ENCODE results near the gene PPM1N.

The PPM1N gene

GRCh38 chr19:45542234-45542668 lies 44.0 kb downstream of the PPM1N start:
- no peaks in the 10 kb centered on the region for H3K4me1 ChIP-seq (ENCODE audit: low read length)
- H3K27me3 ChIP-seq (replicated peaks; ENCODE audit: insufficient read depth, low read length), result no peaks in the 10 kb centered on the region
- H3K27ac ChIP-seq (ENCODE audit: low read length), result no peak overlapping the region
- H3F3A ChIP-seq (ENCODE audit: insufficient read depth, low read length), result no peaks in the 10 kb centered on the region
- no peak overlapping the region for H3K4me2 ChIP-seq (ENCODE audit: low read depth, low read length)
- TF ChIP-seq EZH2 (optimal IDR thresholded peaks at IDR 0.05; ENCODE audit: low read depth, low read length) (no peak), EZH2phosphoT487 (IDR thresholded peaks at IDR 0.05; ENCODE audit: low read length) (no peak), CTCF (IDR thresholded peaks at IDR 0.05; ENCODE audit: low read length) (no peak)
- no peak overlapping the region for H3K4me3 ChIP-seq (ENCODE audit: low read length)
- no peak overlapping the region for H3K9ac ChIP-seq (ENCODE audit: low read length)
- H4K20me1 ChIP-seq (ENCODE audit: insufficient read depth, low read length), result no peaks in the 10 kb centered on the region
- no peak overlapping the region for H2AFZ ChIP-seq (ENCODE audit: low read length)
- H3K9me2 ChIP-seq (replicated peaks; ENCODE audit: insufficient read depth, low read length), result no peaks in the 10 kb centered on the region
- H3K79me2 ChIP-seq (ENCODE audit: low read length), result no peaks in the 10 kb centered on the region
- H3K9me3 ChIP-seq (replicated peaks; ENCODE audit: insufficient read depth, low read length), result no peaks in the 10 kb centered on the region
- H3K36me3 ChIP-seq (replicated peaks; ENCODE audit: insufficient read depth, low read length), result no peaks in the 10 kb centered on the region
- DNase-seq, result no peak

- Histone ChIP-seq H3K9ac (ENCODE audit: low read length) (no peak overlapping the region), H3K9me3 (replicated peaks; ENCODE audit: insufficient read depth, low read length) (no peaks in the 10 kb centered on the region), H3K9me2 (replicated peaks; ENCODE audit: insufficient read depth, low read length) (no peaks in the 10 kb centered on the region), H3K4me1 (ENCODE audit: low read length) (no peaks in the 10 kb centered on the region), H3F3A (ENCODE audit: insufficient read depth, low read length) (no peaks in the 10 kb centered on the region), H2AFZ (ENCODE audit: low read length) (no peak overlapping the region), H3K27me3 (replicated peaks; ENCODE audit: insufficient read depth, low read length) (no peaks in the 10 kb centered on the region), H3K27ac (ENCODE audit: low read length) (no peak overlapping the region), H3K36me3 (replicated peaks; ENCODE audit: insufficient read depth, low read length) (no peaks in the 10 kb centered on the region), H3K4me2 (ENCODE audit: low read depth, low read length) (no peak overlapping the region), H3K4me3 (ENCODE audit: low read length) (no peak overlapping the region), H3K79me2 (ENCODE audit: low read length) (no peaks in the 10 kb centered on the region), H4K20me1 (ENCODE audit: insufficient read depth, low read length) (no peaks in the 10 kb centered on the region)
- no peak for DNase-seq
- TF ChIP-seq CTCF (IDR thresholded peaks at IDR 0.05; ENCODE audit: low read length) (no peak), EZH2phosphoT487 (IDR thresholded peaks at IDR 0.05; ENCODE audit: low read length) (no peak), EZH2 (optimal IDR thresholded peaks at IDR 0.05; ENCODE audit: low read depth, low read length) (no peak)
Observed at GRCh38 chr19:45547211-45547770, 49.0 kb downstream of the PPM1N start.

DNA sequence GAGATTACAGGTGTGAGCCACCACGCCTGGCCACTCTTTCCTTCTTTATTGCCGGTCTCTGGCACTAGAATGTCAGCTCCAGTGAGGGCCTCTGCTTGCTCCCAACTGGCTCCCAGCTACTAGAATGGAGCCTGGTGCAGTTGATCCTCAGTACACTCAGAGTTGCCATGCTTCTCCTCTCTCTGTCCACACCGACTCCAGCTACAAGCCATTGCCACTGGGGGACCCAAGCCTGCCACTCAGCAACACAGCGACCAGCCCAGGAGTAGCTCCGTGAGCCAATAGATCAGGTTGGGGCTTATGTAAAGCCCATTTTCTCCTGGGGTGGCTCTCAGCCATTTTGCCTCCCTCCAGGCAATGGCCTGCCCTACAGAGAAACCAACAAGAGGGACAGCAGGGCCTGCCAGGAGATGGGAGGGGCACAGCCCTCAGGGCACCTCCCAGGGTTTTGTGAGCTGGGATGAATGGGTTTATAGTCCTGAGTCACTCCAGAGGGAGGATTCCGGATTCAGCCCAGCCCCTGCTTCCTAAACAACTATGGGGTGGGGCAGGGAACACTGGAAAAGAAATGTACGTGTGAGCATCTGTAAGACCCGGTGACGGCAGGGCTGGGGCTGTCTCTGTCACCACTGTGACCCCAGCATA lies 49.8 kb downstream of the PPM1N start:
- Histone ChIP-seq H3K36me3 (replicated peaks; ENCODE audit: insufficient read depth, low read length) (no peaks in the 10 kb centered on the region), H3K4me2 (ENCODE audit: low read depth, low read length) (no peak overlapping the region), H3K9me2 (replicated peaks; ENCODE audit: insufficient read depth, low read length) (no peaks in the 10 kb centered on the region), H2AFZ (ENCODE audit: low read length) (no peak overlapping the region), H3K27ac (ENCODE audit: low read length) (no peak overlapping the region), H3F3A (ENCODE audit: insufficient read depth, low read length) (no peaks in the 10 kb centered on the region), H3K79me2 (ENCODE audit: low read length) (no peaks in the 10 kb centered on the region), H3K4me3 (ENCODE audit: low read length) (no peak overlapping the region), H4K20me1 (ENCODE audit: insufficient read depth, low read length) (no peaks in the 10 kb centered on the region), H3K4me1 (ENCODE audit: low read length) (no peaks in the 10 kb centered on the region), H3K9me3 (replicated peaks; ENCODE audit: insufficient read depth, low read length) (no peaks in the 10 kb centered on the region), H3K27me3 (replicated peaks; ENCODE audit: insufficient read depth, low read length) (no peaks in the 10 kb centered on the region), H3K9ac (ENCODE audit: low read length) (no peak overlapping the region)
- TF ChIP-seq EZH2phosphoT487 (IDR thresholded peaks at IDR 0.05; ENCODE audit: low read length) (no peak), CTCF (IDR thresholded peaks at IDR 0.05; ENCODE audit: low read length) (no peak), EZH2 (optimal IDR thresholded peaks at IDR 0.05; ENCODE audit: low read depth, low read length) (no peak)
- DNase-seq, result no peak
